HG03039 (cell line): ENCODE data around the gene NOM1.
A peak's percentile ranks its signal among the peaks of the same experiment; 100 is the strongest.
"Not testable (repeated sequence)": the region's sequence is repeated elsewhere in the genome, so short reads cannot be mapped to it uniquely, and the experiment has no call there.

Experiments used
- ATAC-seq: cut with Tn5 transposase; IDR thresholded peaks from one replicate; pipeline ENCODE4 v1.9.1; 2021; ENCODE audit warnings: mild to moderate bottlenecking, moderate library complexity; ENCODE audit not compliant: unreplicated experiment

NOM1 gene, protein sequence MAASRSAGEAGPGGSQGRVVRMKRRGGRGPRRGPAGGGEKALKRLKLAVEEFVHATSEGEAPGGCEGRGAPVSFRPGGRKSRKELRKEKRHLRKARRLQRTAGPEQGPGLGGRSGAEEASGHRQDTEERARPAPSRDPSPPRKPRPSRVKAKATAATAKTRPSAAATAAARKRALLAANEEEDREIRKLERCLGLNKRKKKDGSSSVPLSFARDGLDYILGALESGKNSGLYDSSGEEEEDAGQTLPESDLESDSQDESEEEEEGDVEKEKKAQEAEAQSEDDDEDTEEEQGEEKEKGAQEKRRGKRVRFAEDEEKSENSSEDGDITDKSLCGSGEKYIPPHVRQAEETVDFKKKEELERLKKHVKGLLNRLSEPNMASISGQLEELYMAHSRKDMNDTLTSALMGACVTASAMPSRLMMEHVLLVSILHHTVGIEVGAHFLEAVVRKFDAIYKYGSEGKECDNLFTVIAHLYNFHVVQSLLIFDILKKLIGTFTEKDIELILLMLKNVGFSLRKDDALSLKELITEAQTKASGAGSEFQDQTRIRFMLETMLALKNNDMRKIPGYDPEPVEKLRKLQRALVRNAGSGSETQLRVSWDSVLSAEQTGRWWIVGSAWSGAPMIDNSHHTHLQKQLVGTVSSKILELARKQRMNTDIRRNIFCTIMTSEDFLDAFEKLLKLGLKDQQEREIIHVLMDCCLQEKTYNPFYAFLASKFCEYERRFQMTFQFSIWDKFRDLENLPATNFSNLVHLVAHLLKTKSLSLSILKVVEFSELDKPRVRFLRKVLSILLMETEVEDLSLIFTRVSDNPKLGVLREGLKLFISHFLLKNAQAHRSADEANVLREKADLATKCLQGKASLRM

GRCh38 chr7:156949541-156950380 lies at the start of gene NOM1:
TSS of gene NOM1 (plus strand) at chr7:156949712. CDS start at chr7:156949738, 26 bp downstream.
- ATAC-seq = peak; percentile 87

GRCh38 chr7:156900093-156900492 lies 49.4 kb upstream of the NOM1 start:
- not testable (repeated sequence) for ATAC-seq

DNA sequence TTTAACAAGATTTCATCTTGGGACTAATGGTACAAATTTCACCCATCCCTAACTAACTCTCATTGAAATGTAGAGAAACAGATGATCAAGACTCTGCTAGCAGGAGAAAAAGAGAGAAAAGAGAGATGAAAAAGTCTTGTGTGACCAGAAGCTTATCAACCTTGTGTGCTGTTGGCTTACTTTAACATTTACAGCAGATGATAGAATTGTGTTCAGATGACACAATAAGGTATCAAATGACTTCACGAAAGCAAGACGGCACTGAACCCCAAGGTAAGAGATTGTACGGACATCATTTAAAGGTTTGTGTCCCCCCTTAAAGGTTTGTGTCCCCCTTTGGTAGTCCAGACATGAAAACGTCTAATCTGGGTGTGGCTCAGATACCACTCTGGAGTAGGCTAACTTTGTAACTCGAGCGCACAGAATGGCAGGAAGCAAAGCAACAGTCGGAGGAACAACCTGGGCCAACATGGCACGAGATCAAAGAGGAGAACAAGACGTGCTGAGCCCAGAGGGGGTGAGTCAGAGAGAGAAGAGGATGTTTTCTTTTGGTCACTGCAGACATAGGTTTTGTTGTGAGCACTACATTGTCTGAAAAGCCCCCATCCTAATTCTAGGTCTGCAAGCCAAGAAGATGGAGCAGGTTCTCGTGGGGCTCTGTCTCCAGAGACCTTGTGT lies 46.1 kb upstream of the NOM1 start:
- ATAC-seq = no peak

DNA sequence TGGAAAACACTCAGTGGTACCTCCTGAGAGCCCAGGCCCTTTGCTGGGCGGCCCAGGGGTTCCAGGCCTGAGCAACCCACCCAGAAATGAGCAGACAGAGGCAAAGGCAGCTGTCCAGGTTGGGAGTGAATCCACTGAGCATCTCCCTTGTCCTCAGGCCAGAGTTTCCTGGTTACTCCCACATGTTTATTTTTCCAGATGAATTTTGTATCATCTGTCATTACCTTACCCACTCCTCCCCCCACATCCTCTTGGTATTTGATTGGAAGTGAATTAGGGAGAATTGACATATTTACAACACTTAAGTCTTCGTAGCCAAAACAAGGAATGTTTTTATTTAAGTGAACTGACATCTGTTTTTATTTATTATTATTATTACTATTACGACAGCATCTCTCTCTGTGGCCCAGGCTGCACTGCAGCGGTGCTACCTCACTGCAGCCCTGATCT lies 43.3 kb upstream of the NOM1 start:
- ATAC-seq = no peak

- ATAC-seq = no peak
Measured at GRCh38 chr7:156907656-156908055, 41.9 kb upstream of the NOM1 start.

DNA sequence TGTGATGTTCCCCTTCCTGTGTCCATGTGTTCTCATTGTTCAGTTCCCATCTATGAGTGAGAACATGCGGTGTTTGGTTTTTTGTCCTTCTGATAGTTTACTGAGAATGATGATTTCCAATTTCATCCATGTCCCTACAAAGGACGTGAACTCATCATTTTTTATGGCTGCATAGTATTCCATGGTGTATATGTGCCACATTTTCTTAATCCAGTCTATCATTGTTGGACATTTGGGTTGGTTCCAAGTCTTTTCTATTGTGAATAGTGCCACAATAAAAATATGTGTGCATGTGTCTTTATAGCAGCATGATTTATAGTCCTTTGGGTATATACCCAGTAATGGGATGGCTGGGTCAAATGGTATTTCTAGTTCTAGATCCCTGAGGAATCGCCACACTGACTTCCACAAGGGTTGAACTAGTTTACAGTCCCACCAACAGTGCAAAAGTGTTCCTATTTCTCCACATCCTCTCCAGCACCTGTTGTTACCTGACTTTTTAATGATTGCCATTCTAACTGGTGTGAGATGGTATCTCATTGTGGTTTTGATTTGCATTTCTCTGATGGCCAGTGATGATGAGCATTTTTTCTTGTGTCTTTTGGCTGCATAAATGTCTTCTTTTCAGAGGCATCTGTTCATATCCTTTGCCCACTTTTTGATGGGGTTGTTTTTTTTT lies 39.8 kb upstream of the NOM1 start:
- not testable (repeated sequence) for ATAC-seq

- ATAC-seq = peak; percentile 49
Measured at GRCh38 chr7:156918635-156919034, 30.9 kb upstream of the NOM1 start.

DNA sequence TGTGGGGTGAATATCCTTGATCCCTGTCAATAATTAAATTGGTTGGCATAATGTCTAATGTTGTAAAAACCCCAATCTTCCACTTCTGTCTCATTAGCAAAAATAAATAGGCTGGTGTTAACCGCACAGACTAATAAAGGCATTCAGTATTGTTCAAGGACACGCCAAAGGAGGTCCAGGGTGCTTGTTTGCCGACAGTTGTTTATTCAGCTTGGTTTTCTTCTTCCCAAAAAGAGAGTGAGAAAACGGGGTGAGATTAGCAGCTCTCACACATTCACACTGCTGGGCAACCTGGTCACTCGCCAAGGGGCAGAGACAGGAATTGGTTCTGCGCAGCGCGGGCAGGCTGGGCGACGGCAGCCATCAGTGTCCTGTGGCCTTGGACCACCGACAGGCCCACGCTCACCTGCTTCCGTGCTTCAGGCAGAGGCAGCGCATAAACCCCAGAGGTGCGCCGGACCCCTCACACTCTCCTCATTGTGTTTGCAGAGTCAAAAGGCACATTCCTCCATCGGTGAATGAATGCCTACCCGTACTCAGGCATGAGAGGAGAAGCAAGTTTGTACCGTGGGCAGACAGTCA lies 30.3 kb upstream of the NOM1 start:
- ATAC-seq = no peak

DNA sequence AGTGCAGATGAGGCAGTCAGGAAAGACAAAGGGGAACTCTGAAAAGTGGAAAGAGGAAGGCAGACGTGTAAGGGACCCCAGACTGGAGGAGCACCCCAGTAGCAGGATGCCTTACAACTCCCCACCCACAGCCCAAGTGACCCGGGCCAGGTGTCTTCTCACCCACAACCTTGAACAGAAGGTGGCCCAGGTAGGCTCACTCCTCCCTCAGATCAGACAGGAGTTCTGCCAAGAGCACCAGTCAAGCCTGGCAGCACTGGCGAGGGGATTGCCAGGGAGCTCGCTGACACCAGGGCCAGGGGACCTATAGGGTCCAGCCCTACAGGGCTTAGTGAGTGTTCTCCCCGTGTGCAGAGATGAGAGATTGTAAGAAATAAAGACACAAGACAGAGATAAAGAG lies 29.4 kb upstream of the NOM1 start:
- ATAC-seq = no peak

DNA sequence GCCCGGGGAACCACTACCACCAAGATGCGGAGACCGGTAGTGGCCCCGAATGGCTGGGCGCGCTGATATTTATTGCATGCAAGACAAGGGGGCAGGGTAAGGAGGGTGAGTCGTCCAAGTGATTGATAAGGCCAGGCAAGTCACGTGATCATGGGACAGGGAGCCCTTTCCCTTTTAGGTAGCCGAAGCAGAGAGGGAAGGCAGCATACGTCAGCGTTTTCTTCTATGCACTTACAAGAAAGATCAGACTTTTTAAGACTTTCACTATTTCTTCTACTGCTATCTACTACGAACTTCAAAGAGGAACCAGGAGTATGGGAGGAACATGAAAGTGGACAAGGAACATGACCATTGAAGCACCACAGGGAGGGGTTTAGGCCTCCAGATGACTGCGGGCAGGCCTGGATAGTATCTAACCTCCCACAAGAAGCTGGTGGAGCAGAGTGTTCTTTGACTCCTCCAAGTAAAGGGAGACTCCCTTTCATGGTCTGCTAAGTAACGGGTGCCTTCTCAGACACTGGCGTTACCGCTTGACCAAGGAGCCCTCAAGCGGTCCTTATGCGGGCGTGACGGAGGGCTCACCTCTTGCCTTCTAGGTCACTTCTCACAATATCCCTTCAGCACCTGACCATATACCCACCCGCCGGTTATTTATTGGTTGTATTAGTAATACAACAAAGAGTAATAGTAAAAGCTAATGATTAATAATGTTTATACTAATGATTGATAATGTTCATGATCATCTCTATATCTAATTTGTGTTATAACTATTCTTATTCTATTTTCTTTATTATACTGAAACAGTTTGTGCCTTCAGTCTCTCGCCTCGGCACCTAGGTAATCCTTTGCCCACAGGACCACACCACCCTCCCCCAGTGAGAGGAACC lies 28.8 kb upstream of the NOM1 start:
- ATAC-seq = not testable (repeated sequence)

GRCh38 chr7:156922304-156922703 lies 27.2 kb upstream of the NOM1 start:
- not testable (repeated sequence) for ATAC-seq

- not testable (repeated sequence) for ATAC-seq
Measured at GRCh38 chr7:156925821-156926220, 23.7 kb upstream of the NOM1 start.

DNA sequence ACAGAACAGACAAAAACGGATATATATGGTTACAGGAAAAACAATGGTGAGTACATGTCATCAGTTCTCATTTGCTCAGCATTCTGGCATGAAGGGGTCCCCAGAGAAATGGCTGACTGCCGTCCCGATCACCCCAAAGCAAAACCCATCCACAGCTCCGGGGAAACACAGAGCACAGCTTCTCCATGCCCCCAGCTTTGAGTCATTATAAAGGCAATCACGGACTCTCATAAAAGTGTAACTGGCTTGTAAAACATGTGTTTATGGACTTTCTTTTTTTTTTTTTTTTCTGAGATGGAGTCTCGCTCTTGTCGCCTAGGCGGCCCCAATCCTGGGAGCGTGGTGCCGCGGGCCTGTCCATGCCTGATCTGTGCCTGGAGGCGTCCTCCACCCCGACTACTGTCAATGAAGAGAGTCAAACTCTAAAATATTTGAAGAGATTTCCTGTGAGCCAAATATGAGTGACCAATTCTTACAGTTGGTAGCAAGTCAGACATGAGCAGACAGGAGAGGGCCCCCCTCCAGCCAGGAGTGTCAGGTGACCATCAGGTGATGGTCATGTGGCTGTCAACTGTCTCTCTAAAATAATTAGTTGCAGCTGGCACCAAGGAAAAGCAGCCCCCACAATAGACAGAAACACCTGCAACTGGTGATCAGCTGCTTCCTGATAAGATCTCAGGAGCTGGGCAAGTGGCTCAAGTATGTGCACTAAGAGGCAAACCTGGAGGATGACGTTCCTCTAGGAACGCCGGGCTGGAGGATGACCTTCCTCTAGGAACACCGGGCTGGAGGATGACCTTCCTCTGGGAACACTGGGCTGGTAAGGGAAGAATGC lies 21.7 kb upstream of the NOM1 start:
- no peak for ATAC-seq

DNA sequence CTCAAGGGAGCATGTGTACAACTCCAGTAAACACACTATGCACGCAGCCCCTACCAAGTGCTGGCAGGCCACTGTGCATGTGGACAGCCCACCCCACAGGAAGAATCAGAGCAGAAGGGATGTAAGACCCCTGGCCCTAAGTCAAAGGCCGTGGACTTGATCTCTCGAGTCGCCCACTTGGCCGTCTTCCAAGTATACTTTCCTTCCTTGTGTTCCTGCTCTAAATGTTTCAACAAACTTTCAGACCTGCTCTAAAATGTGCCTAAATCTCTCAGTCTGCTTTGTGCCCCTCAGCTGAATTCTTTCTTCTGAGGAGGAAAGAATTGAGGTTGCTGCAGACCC lies 21.1 kb upstream of the NOM1 start:
- ATAC-seq = no peak

DNA sequence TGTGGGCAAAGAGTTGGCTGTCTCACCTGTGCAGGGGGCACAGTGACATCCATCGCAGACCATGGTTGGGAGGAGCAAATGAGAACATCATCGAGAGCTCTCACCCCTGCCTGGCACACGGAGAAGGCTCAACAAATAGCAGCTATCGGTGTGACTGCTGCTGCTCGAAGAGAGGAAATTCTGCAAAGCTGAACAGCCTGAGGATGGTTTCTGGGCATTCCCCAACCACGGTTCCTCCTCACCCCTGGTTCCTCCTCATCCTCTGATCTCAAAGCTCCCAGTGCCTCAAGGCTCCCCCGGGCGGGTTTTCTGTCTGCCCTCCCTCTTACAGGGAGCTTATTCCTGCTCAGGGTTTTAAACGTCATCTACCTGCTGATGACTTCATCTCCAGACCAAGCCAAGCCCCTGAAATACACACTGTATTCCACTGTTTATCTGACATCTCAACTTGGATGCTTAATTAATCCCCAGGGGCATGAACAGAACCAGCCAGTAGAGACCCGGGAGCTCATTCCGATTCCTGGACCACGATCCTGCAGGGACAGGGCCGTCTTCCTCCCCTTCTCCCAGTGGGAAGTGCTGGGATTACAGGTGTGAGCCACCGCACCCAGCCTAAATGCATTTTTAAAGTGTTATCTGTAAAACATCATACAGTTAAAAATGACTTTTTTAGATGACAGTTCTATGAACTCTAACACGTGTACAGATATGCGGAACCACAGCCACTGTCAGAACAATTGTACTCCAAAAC lies 19.5 kb upstream of the NOM1 start:
- ATAC-seq = no peak

- ATAC-seq = no peak
Measured at GRCh38 chr7:156932006-156932405, 17.5 kb upstream of the NOM1 start.

- ATAC-seq = no peak
Measured at GRCh38 chr7:156935250-156935649, 14.3 kb upstream of the NOM1 start.
